ENCODE measurements around the gene KCND2. TPM values are rescaled to one million over a fixed set of nuclear protein-coding genes. Genes with fewer than 3 reads are reported as not detected.

The KCND2 gene
- total and polyA plus RNA-seq, 2 of the 8 experiments (the other 6 are each of a cell fraction or from before 2014, with no cell fraction given) = 4.6 to 7.7 TPM

GRCh38 chr7:120740348-120740747, 467.4 kb downstream of the KCND2 start (continued):
- TF ChIP-seq USF2 (IDR thresholded peaks at IDR 0.05; ENCODE audit: low read length) = no peak
- TF ChIP-seq RAD21 (IDR thresholded peaks at IDR 0.05 in 1 of 2, conservative IDR thresholded peaks at IDR 0.05 in 1 of 2; ENCODE audit: low read depth in 2 of 2, low read length in 2 of 2) = no peak
- no peak for TF ChIP-seq HDAC2 (IDR thresholded peaks at IDR 0.05; ENCODE audit: borderline replicate concordance in 1 of 2, low read depth in 2 of 2, low read length in 2 of 2)
- TF ChIP-seq EGR1 (IDR thresholded peaks at IDR 0.05; ENCODE audit: borderline replicate concordance, low read depth, low read length) = no peak
- no peak for TF ChIP-seq ATF2 (IDR thresholded peaks at IDR 0.05; ENCODE audit: low read length)
- TF ChIP-seq TAF1 (IDR thresholded peaks at IDR 0.05; ENCODE audit: low read depth, low read length) = no peak
- no peak for TF ChIP-seq BRCA1 (IDR thresholded peaks at IDR 0.05; ENCODE audit: low read depth, low read length)
